Lower leg skin (tissue), 4 donors: ENCODE measurements around the gene CAPN1. TPM values are rescaled to one million over a fixed set of nuclear protein-coding genes. Genes with fewer than 3 reads are reported as not detected.
"Not testable (repeated sequence)": the region's sequence is repeated elsewhere in the genome, so short reads cannot be mapped to it uniquely, and the experiment has no call there.

Experiments
- DNase-seq, 2 donors: peaks; one replicate each; pipeline ENCODE4 v3.0.0-alpha.2; 2019; ENCODE audit warnings: low spot score in 2 of 2
- H3K4me3 ChIP-seq: fragments of 200-600 bp; sonication (generic); 2 replicates; pipeline ENCODE4 v1.5.1; 2017; ENCODE audit warnings: mild to moderate bottlenecking, low read depth; ENCODE audit not compliant: poor library complexity, severe bottlenecking
- CTCF ChIP-seq, 3 donors: fragments of 450-650 bp; IDR thresholded peaks; one replicate each; pipeline ENCODE4 v1.5.1; 2016; ENCODE audit warnings: antibody characterized with exemption in 3 of 3, mild to moderate bottlenecking in 3 of 3, moderate library complexity in 2 of 3
- POLR2A ChIP-seq, 2 donors: fragments of 450-650 bp; IDR thresholded peaks; one replicate each; pipeline ENCODE4 v1.6.1; 2016 to 2017; ENCODE audit warnings: antibody characterized with exemption in 2 of 2, mild to moderate bottlenecking in 1 of 2, moderate library complexity in 1 of 2
- WGBS, 2 donors: methylation state at CpG; one replicate each; pipeline ENCODE4 v1.1.5; 2018; 5-methylcytosine and 5-hydroxymethylcytosine counted together
- intact Hi-C: fragments of 100-400 bp; cut with DNase I; formaldehyde crosslinking; loops from one replicate; pipeline ENCODE4 v1.15.0; 2023; ENCODE audit warnings: low total_unique reads
- total RNA-seq, 4 donors: library from RNA; depleted of rRNA; stranded (reverse); fragments of >200 nt; gene quantifications; one replicate each; pipeline ENCODE4 v1.1.0, GENCODE V29; 2016

The CAPN1 gene
- total RNA-seq, 4 donors from 2014 or later = 284 to 464 (median 363) TPM

GRCh38 chr11:65246506-65246905 is 64.8 kb downstream of the CAPN1 start:
- intact Hi-C loops = no loop called here
- 71 to 88% methylated on average over 5 of the region's 5 CpGs for WGBS, 2 donors
- DNase-seq = no peak
- H3K4me3 ChIP-seq = no peak overlapping the region
- TF ChIP-seq POLR2A (IDR thresholded peaks at IDR 0.05) (no peak), CTCF (IDR thresholded peaks at IDR 0.05) (no peak)

DNA sequence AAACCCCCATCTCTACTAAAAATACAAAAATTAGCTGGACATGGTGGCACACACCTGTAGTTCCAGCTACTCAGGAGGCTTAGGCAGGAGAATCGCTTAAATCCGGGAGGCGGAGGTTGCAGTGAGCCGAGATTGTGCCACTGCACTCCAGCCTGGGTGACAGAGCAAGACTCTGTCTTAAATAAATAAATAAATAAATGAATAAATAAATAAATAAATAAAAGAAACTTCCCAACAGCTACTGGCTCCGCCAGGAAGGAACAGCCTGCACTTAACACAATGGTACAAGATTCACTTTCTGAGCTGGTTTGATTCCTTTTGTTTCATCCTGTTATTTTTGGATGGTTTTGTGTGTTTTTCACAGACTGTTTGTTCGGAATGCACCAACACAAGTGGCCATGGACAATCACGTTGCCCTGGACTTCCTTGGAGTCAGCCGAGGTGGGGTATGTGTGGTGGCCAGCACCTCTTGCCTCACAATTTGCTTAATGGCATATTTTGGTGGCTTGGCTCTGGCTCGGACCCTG is 66.5 kb downstream of the CAPN1 start:
- H3K4me3 ChIP-seq, DNase-seq, intact Hi-C loops: not testable (repeated sequence)
- WGBS, 2 donors = 83 to 91% methylated on average over 8 to 9 of the region's 9 CpGs

DNA sequence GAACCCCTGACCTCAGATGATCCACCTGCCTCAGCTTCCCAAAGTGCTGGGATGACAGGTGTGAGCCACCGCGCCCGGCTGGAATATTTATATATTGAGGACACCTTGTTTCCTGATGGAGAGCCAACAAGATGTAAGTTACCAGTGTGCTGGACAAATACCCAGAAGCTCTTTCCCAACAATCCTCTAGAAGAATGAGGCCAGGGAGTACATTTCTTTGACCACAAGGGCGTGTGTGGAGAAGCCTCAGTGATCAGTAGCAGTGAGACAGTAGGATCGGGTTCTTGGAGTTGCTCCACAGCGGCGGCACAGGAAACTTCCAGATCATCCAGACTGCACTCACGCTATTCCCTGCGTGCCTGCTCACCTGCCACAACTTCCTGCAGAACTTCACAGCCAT is 69.7 kb downstream of the CAPN1 start:
- TF ChIP-seq CTCF (IDR thresholded peaks at IDR 0.05) = no peak
- no peak for TF ChIP-seq POLR2A (IDR thresholded peaks at IDR 0.05)
- no peak overlapping the region for H3K4me3 ChIP-seq
- DNase-seq = no peak
- 76 to 83% methylated on average over 9 of the region's 9 CpGs for WGBS, 2 donors
- intact Hi-C loops = no loop called here

DNA sequence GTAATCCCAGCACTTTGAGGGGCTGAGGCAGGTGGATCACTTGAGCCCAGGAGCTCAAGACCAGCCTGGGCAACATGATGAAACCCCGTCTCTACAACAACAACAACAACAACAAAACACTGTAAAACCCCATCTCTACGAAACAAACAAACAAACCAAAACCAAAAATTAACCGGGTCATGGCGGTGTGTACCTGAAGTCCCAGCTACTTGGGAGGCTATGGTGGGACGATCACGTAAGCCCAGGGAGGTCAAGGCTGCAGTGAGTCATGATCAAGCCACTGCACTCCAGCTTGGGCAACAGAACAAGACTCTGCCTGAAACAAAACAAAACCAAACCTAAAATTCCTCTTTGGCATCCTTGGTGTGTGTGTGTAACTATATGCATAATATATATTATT is 73.0 kb downstream of the CAPN1 start:
- 79 to 80% methylated on average over 6 of the region's 6 CpGs for WGBS, 2 donors
- intact Hi-C loops = no loop called here
- no peak for TF ChIP-seq CTCF (IDR thresholded peaks at IDR 0.05)
- no peak for TF ChIP-seq POLR2A (IDR thresholded peaks at IDR 0.05)
- no peak for DNase-seq
- no peak overlapping the region for H3K4me3 ChIP-seq

DNA sequence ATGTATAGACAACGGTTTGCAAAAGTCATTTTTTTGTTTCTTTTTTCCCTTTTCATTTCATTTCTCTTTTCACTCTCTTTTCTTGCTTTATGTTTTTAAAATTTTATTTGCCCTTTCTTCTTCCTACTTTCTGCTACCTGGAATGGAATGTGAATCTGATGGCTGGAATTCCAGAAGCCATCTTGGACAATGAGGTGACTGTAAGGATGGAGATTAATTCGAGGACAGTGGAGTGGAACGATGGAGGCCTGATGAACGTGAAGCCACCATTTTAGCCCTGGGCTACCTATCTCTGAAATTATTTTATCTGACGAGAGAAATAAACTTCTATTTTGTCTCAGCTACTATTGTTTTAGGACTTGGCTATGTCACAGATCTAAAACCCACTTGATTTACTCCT is 77.3 kb downstream of the CAPN1 start:
- no peak for TF ChIP-seq POLR2A (IDR thresholded peaks at IDR 0.05)
- no peak for TF ChIP-seq CTCF (IDR thresholded peaks at IDR 0.05)
- 81 to 83% methylated on average over 5 of the region's 5 CpGs for WGBS, 2 donors
- no peak overlapping the region for H3K4me3 ChIP-seq
- no peak for DNase-seq
- intact Hi-C loops = no loop called here

DNA sequence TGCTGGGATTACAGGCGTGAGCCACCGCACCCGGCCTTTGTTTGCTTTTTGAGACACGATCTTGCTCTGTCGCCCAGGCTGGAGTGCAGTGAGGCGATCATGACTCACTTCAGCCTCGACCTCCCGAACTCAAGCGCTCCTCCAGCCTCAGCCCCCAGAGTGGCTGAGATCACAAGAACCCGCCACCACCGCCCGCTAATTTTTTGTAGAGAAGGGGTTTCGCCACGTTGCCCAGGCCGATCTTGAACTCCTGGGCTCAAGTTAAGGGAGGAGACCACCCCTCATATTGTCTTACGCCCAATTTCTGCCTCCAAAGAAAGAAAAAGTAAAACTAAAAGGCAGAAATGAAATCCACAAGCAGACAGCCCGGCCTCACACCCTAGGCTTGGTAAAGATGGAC is 78.6 kb downstream of the CAPN1 start:
- TF ChIP-seq POLR2A (IDR thresholded peaks at IDR 0.05) = no peak
- TF ChIP-seq CTCF (IDR thresholded peaks at IDR 0.05) = no peak
- intact Hi-C loops = no loop called here
- DNase-seq = no peak
- no peak overlapping the region for H3K4me3 ChIP-seq
- WGBS, 2 donors = 95% methylated on average over 17 of the region's 17 CpGs
